AG04450 (cell line): Measurements from ENCODE around the gene UCN3. TPM values are rescaled to one million over a fixed set of nuclear protein-coding genes. Genes with fewer than 3 reads are reported as not detected.
"Not testable (repeated sequence)": the region's sequence is repeated elsewhere in the genome, so short reads cannot be mapped to it uniquely, and the experiment has no call there.

Experiments used
- CTCF ChIA-PET: fragments of 300-600, 350-600 bp; formaldehyde crosslinking; extraction: SDS; loops from one replicate; lab custom pipeline; 2022; ENCODE audit warnings: antibody characterized with exemption, inconsistent platforms; lab: Charles Lee
- POLR2A ChIA-PET: fragments of 350-600 bp; formaldehyde crosslinking; extraction: SDS; loops from one replicate; lab custom pipeline; 2021; ENCODE audit warnings: antibody characterized with exemption, inconsistent platforms; lab: Yijun Ruan, JAX
- DNase-seq: peaks from one replicate; pipeline ENCODE4 v3.0.0-alpha.2; 2011; ENCODE audit warnings: low read depth, low spot score
- H3K27ac ChIP-seq: one replicate; pipeline ENCODE4 v1.5.1; 2012; ENCODE audit warnings: low read depth, low read length, control low read depth
- H3K27me3 ChIP-seq: one replicate; pipeline ENCODE4 v1.6.0; 2012; ENCODE audit warnings: low read length; ENCODE audit not compliant: control insufficient read depth, insufficient read depth
- H3K4me3 ChIP-seq: 2 replicates; pipeline ENCODE4 v1.5.1; 2011; ENCODE audit warnings: mild to moderate bottlenecking, low read depth, low read length, control low read depth
- H3K9me3 ChIP-seq: 2 replicates; pipeline ENCODE4 v1.5.1; 2012; ENCODE audit warnings: low read length; ENCODE audit not compliant: control insufficient read depth, insufficient read depth
- polyA plus RNA-seq: library from polyadenylated mRNA; depleted of rRNA; stranded (reverse); fragments of >200 nt; gene quantifications from 2 replicates; pipeline ENCODE4 v1.2.3, GENCODE V29; 2011
- TF ChIP-seq, protein P1 (sequence below): IDR thresholded peaks from 2 replicates; pipeline ENCODE4 v1.5.1; 2011; ENCODE audit warnings: low read depth, low read length, control low read depth, inconsistent platforms

Gene UCN3
- polyA plus RNA-seq, 1 experiment: not detected

GRCh38 chr10:5402798-5403197 is 38.0 kb downstream of the UCN3 start:
- ChIA-PET POLR2A (no interaction called here), CTCF (no interaction called here)
- Histone ChIP-seq H3K4me3 (no peak overlapping the region), H3K27ac (no peak overlapping the region), H3K9me3 (no peaks in the 10 kb centered on the region), H3K27me3 (no peaks in the 10 kb centered on the region)
- DNase-seq: no peak
- TF ChIP-seq, protein P1, sequence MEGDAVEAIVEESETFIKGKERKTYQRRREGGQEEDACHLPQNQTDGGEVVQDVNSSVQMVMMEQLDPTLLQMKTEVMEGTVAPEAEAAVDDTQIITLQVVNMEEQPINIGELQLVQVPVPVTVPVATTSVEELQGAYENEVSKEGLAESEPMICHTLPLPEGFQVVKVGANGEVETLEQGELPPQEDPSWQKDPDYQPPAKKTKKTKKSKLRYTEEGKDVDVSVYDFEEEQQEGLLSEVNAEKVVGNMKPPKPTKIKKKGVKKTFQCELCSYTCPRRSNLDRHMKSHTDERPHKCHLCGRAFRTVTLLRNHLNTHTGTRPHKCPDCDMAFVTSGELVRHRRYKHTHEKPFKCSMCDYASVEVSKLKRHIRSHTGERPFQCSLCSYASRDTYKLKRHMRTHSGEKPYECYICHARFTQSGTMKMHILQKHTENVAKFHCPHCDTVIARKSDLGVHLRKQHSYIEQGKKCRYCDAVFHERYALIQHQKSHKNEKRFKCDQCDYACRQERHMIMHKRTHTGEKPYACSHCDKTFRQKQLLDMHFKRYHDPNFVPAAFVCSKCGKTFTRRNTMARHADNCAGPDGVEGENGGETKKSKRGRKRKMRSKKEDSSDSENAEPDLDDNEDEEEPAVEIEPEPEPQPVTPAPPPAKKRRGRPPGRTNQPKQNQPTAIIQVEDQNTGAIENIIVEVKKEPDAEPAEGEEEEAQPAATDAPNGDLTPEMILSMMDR: no peak

DNA sequence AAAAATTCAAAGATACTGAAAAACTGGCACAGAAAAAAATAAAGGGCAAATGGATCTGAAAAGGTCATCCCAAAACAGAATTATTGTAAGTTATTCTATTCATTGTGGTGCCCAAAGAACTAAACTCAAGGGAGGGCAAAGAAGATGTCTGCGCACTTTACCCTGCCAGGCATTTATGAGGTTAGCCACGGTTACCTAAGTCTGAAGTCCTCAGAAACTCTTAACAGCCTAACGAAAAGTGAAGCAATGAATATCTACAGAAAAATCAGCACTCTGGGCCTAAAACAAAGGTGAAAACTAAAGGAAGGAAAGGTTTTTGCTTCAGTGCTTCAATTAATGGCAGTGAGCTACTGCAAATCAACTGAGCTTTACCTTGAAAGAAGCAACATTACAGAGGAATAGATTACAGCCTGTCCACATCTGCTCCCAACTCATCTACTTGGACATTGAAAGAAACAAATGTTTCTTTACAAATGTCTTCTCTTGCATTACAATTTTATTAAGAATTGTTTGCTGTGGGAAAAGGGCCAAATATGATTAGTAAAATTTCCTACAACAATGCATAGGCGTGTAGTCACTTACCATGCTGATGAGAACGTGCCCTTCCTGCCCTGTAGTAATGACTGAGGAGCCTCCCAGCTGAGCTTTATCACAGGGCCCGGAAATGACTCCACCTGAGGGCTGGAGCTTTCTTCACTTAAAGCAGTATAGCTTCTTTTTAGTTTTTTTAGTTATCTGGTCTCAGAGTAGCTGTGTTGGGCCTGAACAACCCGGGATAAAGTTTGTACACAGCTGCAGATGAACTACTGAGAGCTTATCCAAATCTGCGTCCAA is 39.7 kb downstream of the UCN3 start, which contains the start of gene TUBAL3:
Gene TUBAL3 (minus strand): TSS at position 621 of the 834 bp plus-strand sequence. CDS start 36 bp downstream, at position 585.
- Histone ChIP-seq H3K9me3 (no peaks in the 10 kb centered on the region), H3K27me3 (no peaks in the 10 kb centered on the region), H3K27ac (no peak within 1 kb of the TSS), H3K4me3 (no peak within 1 kb of the TSS)
- ChIA-PET POLR2A (no interaction called here), CTCF (interaction anchor here (1.0 to 1.3 kb wide), 2 partner anchors 554 to 589 kb away, joined by 4 read pairs; no protein-coding TSS in a partner anchor)
- no peak for DNase-seq
- TF ChIP-seq, protein P1: no peak

DNA sequence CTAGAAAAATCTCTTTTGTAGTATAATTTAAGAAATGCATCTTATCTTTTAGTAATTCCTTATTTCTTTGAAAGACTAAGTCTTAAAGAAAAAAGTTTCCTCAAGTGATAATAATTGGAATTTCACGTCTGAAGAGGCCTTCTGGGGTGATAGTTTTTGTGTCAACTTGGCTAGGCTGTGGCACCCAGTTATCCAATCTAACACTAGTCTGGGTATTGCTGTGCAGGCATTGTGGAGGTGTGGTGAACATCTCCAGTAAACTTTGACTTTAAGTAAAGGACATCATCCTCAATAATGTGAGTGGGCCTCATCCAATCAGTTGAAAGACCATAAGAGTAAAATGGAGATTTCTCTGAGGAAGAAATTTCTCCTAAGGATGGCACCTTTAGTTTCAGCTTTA is 42.2 kb downstream of the UCN3 start:
- DNase-seq: no peak
- TF ChIP-seq, protein P1: no peak

DNA sequence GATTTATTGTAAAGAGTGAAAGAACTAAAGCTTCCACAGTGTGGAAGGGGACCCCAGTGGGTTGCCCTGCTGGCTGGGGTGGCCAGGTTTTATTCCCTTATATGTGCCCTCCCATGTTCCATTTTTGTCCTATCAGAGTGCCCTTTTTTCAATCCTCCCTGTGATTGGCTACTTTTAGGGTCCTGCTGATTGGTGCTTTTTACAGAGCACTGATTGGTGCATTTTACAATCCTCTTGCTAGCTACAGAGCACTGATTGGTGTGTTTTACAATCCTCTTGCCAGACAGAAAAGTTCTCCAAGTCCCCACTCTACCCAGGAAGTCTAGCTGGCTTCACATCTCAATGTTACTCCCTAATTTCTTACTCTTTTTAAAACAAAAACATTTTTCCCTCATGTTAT is 46.0 kb downstream of the UCN3 start:
- H3K9me3 ChIP-seq, H3K4me3 ChIP-seq, H3K27ac ChIP-seq, H3K27me3 ChIP-seq, DNase-seq, POLR2A ChIA-PET: not testable (repeated sequence)
- CTCF ChIA-PET: interaction anchor here (0.6 to 2.0 kb wide), 2 partner anchors 212 to 596 kb away, joined by 3 to 7 read pairs; no protein-coding TSS in a partner anchor

More for the DNA sequence above, 42.2 kb downstream of the UCN3 start:
- Histone ChIP-seq H3K9me3 (no peaks in the 10 kb centered on the region), H3K27me3 (no peaks in the 10 kb centered on the region), H3K27ac (no peak overlapping the region), H3K4me3 (no peak overlapping the region)
- ChIA-PET POLR2A (interaction anchor here (0.6 kb wide), 1 partner anchor 156 kb away, joined by 4 read pairs; no protein-coding TSS in a partner anchor), CTCF (no interaction called here)

GRCh38 chr10:5411941-5412276 is 47.1 kb downstream of the UCN3 start:
- H3K9me3 ChIP-seq: peaks cover 2% of the 10 kb centered on the region
- H3K4me3 ChIP-seq: peak overlapping the region; percentile 74; the same call in 1 of the 2 replicates
- no peaks in the 10 kb centered on the region for H3K27me3 ChIP-seq
- DNase-seq: no peak
- no peak overlapping the region for H3K27ac ChIP-seq
- TF ChIP-seq, protein P1: no peak
- CTCF ChIA-PET: interaction anchor here (2.0 kb wide), 1 partner anchor 597 kb away, joined by 7 read pairs; no protein-coding TSS in a partner anchor
- POLR2A ChIA-PET: no interaction called here
